GM13976 (cell line): Measurements from ENCODE around the gene AUTS2.

Experiments
- DNase-seq: peaks from one replicate; pipeline ENCODE4 v3.0.0; 2012; ENCODE audit warnings: low spot score
- CTCF ChIP-seq: IDR thresholded peaks from 2 replicates; pipeline ENCODE4 v1.5.1; 2012; ENCODE audit warnings: borderline replicate concordance, mild to moderate bottlenecking; ENCODE audit not compliant: insufficient read depth; ENCODE audit errors: extremely low read depth, missing control alignments, control extremely low read depth
- in situ Hi-C: fragments of 300-500 bp; cut with MboI; formaldehyde crosslinking; loops from one replicate; pipeline ENCODE4 v1.12.0; 2022; ENCODE audit warnings: low sequenced_read_pairs, mixed read lengths, inconsistent platforms; ENCODE audit not compliant: unreplicated experiment

Gene AUTS2

GRCh38 chr7:70571961-70572360, 973.7 kb downstream of the AUTS2 start:
- in situ Hi-C loops = no loop called here
- no peak for TF ChIP-seq CTCF
- no peak for DNase-seq

GRCh38 chr7:70572571-70572970, 974.3 kb downstream of the AUTS2 start:
- in situ Hi-C loops = no loop called here
- no peak for DNase-seq
- TF ChIP-seq CTCF = no peak

GRCh38 chr7:70573071-70573661, 974.9 kb downstream of the AUTS2 start:
- TF ChIP-seq CTCF = no peak
- DNase-seq = no peak
- in situ Hi-C loops = no loop called here

GRCh38 chr7:70573696-70574095, 975.4 kb downstream of the AUTS2 start:
- DNase-seq = no peak
- TF ChIP-seq CTCF = no peak
- in situ Hi-C loops = no loop called here

- DNase-seq = no peak
- TF ChIP-seq CTCF = no peak
- in situ Hi-C loops = no loop called here
These were observed 976.1 kb downstream of the AUTS2 start for GRCh38 chr7:70574314-70574834.

- no peak for DNase-seq
- in situ Hi-C loops = no loop called here
- no peak for TF ChIP-seq CTCF
These were observed 976.9 kb downstream of the AUTS2 start for GRCh38 chr7:70574970-70575799.

- no peak for TF ChIP-seq CTCF
- no peak for DNase-seq
- in situ Hi-C loops = no loop called here
These were observed 978.8 kb downstream of the AUTS2 start for GRCh38 chr7:70577078-70577477.
